Ishikawa (cell line): Measurements from ENCODE around the gene SHISA4.

Source experiments
- CEBPB ChIP-seq: IDR thresholded peaks from 2 replicates; pipeline ENCODE4 v1.6.1; 2012
- CREB1 ChIP-seq: IDR thresholded peaks from 2 replicates; pipeline ENCODE4 v1.6.1; 2012; ENCODE audit warnings: low read depth
- EGR1 ChIP-seq: IDR thresholded peaks from 2 replicates; pipeline ENCODE4 v1.6.1; 2012
- EP300 ChIP-seq: IDR thresholded peaks from 2 replicates; pipeline ENCODE4 v1.6.1; 2012; ENCODE audit warnings: borderline replicate concordance
- NFIC ChIP-seq: IDR thresholded peaks from 2 replicates; pipeline ENCODE4 v1.6.1; 2012
- RAD21 ChIP-seq: IDR thresholded peaks from 2 replicates; pipeline ENCODE4 v1.6.1; 2012; ENCODE audit warnings: low read depth
- TAF1 ChIP-seq: IDR thresholded peaks from 2 replicates; pipeline ENCODE4 v1.6.1; 2012; ENCODE audit warnings: low read depth, mild to moderate bottlenecking
- TCF12 ChIP-seq: IDR thresholded peaks from 2 replicates; pipeline ENCODE4 v1.6.1; 2012; ENCODE audit warnings: low read depth
- TEAD4 ChIP-seq: IDR thresholded peaks from 2 replicates; pipeline ENCODE4 v1.6.1; 2012
- USF1 ChIP-seq: IDR thresholded peaks from 2 replicates; pipeline ENCODE4 v1.6.1; 2012
- YY1 ChIP-seq: IDR thresholded peaks from 2 replicates; pipeline ENCODE4 v1.6.1; 2012; ENCODE audit warnings: low read depth
- ZBTB7A ChIP-seq: IDR thresholded peaks from 2 replicates; pipeline ENCODE4 v1.6.1; 2012; ENCODE audit warnings: low read depth
- TF ChIP-seq, protein P1 (sequence below): IDR thresholded peaks from 2 replicates; pipeline ENCODE4 v1.6.1; 2012
- TF ChIP-seq, protein P2 (sequence below): IDR thresholded peaks from 2 replicates; pipeline ENCODE4 v1.6.1; 2012; ENCODE audit warnings: low read depth, mild to moderate bottlenecking

- TF ChIP-seq EP300 = no peak
- TF ChIP-seq TAF1 = no peak
- TF ChIP-seq, protein P1, sequence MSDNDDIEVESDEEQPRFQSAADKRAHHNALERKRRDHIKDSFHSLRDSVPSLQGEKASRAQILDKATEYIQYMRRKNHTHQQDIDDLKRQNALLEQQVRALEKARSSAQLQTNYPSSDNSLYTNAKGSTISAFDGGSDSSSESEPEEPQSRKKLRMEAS = no peak
- TF ChIP-seq, protein P2, sequence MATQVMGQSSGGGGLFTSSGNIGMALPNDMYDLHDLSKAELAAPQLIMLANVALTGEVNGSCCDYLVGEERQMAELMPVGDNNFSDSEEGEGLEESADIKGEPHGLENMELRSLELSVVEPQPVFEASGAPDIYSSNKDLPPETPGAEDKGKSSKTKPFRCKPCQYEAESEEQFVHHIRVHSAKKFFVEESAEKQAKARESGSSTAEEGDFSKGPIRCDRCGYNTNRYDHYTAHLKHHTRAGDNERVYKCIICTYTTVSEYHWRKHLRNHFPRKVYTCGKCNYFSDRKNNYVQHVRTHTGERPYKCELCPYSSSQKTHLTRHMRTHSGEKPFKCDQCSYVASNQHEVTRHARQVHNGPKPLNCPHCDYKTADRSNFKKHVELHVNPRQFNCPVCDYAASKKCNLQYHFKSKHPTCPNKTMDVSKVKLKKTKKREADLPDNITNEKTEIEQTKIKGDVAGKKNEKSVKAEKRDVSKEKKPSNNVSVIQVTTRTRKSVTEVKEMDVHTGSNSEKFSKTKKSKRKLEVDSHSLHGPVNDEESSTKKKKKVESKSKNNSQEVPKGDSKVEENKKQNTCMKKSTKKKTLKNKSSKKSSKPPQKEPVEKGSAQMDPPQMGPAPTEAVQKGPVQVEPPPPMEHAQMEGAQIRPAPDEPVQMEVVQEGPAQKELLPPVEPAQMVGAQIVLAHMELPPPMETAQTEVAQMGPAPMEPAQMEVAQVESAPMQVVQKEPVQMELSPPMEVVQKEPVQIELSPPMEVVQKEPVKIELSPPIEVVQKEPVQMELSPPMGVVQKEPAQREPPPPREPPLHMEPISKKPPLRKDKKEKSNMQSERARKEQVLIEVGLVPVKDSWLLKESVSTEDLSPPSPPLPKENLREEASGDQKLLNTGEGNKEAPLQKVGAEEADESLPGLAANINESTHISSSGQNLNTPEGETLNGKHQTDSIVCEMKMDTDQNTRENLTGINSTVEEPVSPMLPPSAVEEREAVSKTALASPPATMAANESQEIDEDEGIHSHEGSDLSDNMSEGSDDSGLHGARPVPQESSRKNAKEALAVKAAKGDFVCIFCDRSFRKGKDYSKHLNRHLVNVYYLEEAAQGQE = no peak
- TF ChIP-seq USF1 = no peak
- no peak for TF ChIP-seq YY1
- no peak for TF ChIP-seq RAD21
- no peak for TF ChIP-seq CREB1
- no peak for TF ChIP-seq EGR1
- no peak for TF ChIP-seq ZBTB7A
- no peak for TF ChIP-seq TEAD4
- no peak for TF ChIP-seq TCF12
- no peak for TF ChIP-seq NFIC
- no peak for TF ChIP-seq CEBPB
These were observed 12.4 kb upstream of the SHISA4 start for GRCh38 chr1:201876148-201876818.
